H9 (cell line): ENCODE measurements around the gene ZNF200. TPM values are rescaled to one million over a fixed set of nuclear protein-coding genes. Genes with fewer than 3 reads are reported as not detected.

Experiments used
- DNase-seq: peaks from one replicate; pipeline ENCODE4 v3.0.0-alpha.2; 2017
- H2AFZ ChIP-seq: one replicate; pipeline ENCODE4 v1.6.1; 2013; ENCODE audit warnings: mild to moderate bottlenecking, low read length, control low read depth, moderate library complexity
- H2AK5ac ChIP-seq: 2 replicates; pipeline ENCODE4 v1.6.1; 2013; ENCODE audit warnings: low read length, control low read depth, mixed read lengths; ENCODE audit not compliant: insufficient read length
- H2BK120ac ChIP-seq: one replicate; pipeline ENCODE4 v1.6.1; 2013; ENCODE audit warnings: low read depth, mild to moderate bottlenecking, low read length, control low read depth, inconsistent platforms; ENCODE audit not compliant: poor library complexity, severe bottlenecking
- H2BK12ac ChIP-seq: 2 replicates; pipeline ENCODE4 v1.6.1; 2013; ENCODE audit warnings: low read length, control low read depth, mixed read lengths, low read depth; ENCODE audit not compliant: insufficient read length
- H2BK15ac ChIP-seq: 2 replicates; pipeline ENCODE4 v1.6.1; 2013; ENCODE audit warnings: low read depth, low read length, control low read depth
- H2BK20ac ChIP-seq: one replicate; pipeline ENCODE4 v1.6.1; 2013; ENCODE audit warnings: low read depth, mild to moderate bottlenecking, low read length, control low read depth, inconsistent platforms; ENCODE audit not compliant: poor library complexity, severe bottlenecking
- H2BK5ac ChIP-seq: 2 replicates; pipeline ENCODE4 v1.6.1; 2013; ENCODE audit warnings: low read length, control low read depth, mixed read lengths; ENCODE audit not compliant: insufficient read length
- H3K14ac ChIP-seq: 2 replicates; pipeline ENCODE4 v1.6.1; 2013; ENCODE audit warnings: low read length, control low read depth; ENCODE audit not compliant: insufficient read depth
- H3K18ac ChIP-seq: 2 replicates; pipeline ENCODE4 v1.6.1; 2013; ENCODE audit warnings: low read depth, mild to moderate bottlenecking, mixed read lengths, low read length, control low read depth; ENCODE audit not compliant: insufficient read length
- H3K23ac ChIP-seq: 2 replicates; pipeline ENCODE4 v1.6.1; 2013; ENCODE audit warnings: low read length, control low read depth, mixed read lengths, low read depth; ENCODE audit not compliant: insufficient read length
- H3K23me2 ChIP-seq: 2 replicates; pipeline ENCODE4 v1.6.1; 2013; ENCODE audit warnings: low read depth, mild to moderate bottlenecking, mixed read lengths, low read length, control low read depth; ENCODE audit not compliant: insufficient read length, poor library complexity, severe bottlenecking
- H3K27ac ChIP-seq: 2 replicates; pipeline ENCODE4 v1.5.1; 2013; ENCODE audit warnings: low read length, control low read depth, mixed read lengths, low read depth; ENCODE audit not compliant: insufficient read length
- H3K27me3 ChIP-seq: 2 replicates; pipeline ENCODE4 v1.6.1; 2013; ENCODE audit warnings: low read length, control low read depth, inconsistent platforms; ENCODE audit not compliant: insufficient read depth
- H3K4ac ChIP-seq: 2 replicates; pipeline ENCODE4 v1.6.1; 2013; ENCODE audit warnings: low read depth, mild to moderate bottlenecking, control low read depth, inconsistent platforms, low read length, moderate library complexity
- H3K4me1 ChIP-seq: 2 replicates; pipeline ENCODE4 v1.6.1; 2013; ENCODE audit warnings: low read length, control low read depth, inconsistent platforms; ENCODE audit not compliant: insufficient read depth
- H3K4me2 ChIP-seq: 2 replicates; pipeline ENCODE4 v1.6.1; 2013; ENCODE audit warnings: low read length, control low read depth, mixed read lengths; ENCODE audit not compliant: insufficient read length, insufficient read depth
- H3K56ac ChIP-seq: 2 replicates; pipeline ENCODE4 v1.6.1; 2013; ENCODE audit warnings: low read depth, mild to moderate bottlenecking, mixed read lengths, low read length, control low read depth; ENCODE audit not compliant: insufficient read length
- H3K79me1 ChIP-seq: 2 replicates; pipeline ENCODE4 v1.6.1; 2013; ENCODE audit warnings: low read depth, mild to moderate bottlenecking, moderate library complexity, low read length, control low read depth, inconsistent platforms; ENCODE audit not compliant: insufficient read depth, poor library complexity, severe bottlenecking
- H3K79me2 ChIP-seq: 2 replicates; pipeline ENCODE4 v1.6.1; 2013; ENCODE audit warnings: low read length, control low read depth, inconsistent platforms; ENCODE audit not compliant: insufficient read depth
- H3K9ac ChIP-seq: 2 replicates; pipeline ENCODE4 v1.6.1; 2013; ENCODE audit warnings: low read length, control low read depth, mixed read lengths; ENCODE audit not compliant: insufficient read length; ENCODE audit errors: extremely low read depth
- H3K9me3 ChIP-seq: one replicate; pipeline ENCODE4 v1.6.1; 2013; ENCODE audit warnings: low read depth, low read length, inconsistent platforms; ENCODE audit not compliant: control insufficient read depth
- H3T11ph ChIP-seq: one replicate; pipeline ENCODE4 v1.6.1; 2013; ENCODE audit warnings: mild to moderate bottlenecking, low read length, control low read depth, inconsistent platforms
- H4K20me1 ChIP-seq: one replicate; pipeline ENCODE4 v1.6.1; 2013; ENCODE audit not compliant: control insufficient read depth, insufficient read length, insufficient read depth
- H4K5ac ChIP-seq: 2 replicates; pipeline ENCODE4 v1.6.1; 2013; ENCODE audit warnings: low read depth, mild to moderate bottlenecking, mixed read lengths, low read length, control low read depth; ENCODE audit not compliant: insufficient read length
- H4K8ac ChIP-seq: replicated peaks from 2 replicates; pipeline ENCODE4 v1.6.1; 2013; ENCODE audit warnings: low read length, control low read depth, mixed read lengths, low read depth; ENCODE audit not compliant: insufficient read length
- H4K91ac ChIP-seq: 2 replicates; pipeline ENCODE4 v1.6.1; 2013; ENCODE audit warnings: low read depth, mild to moderate bottlenecking, moderate library complexity, mixed read lengths, low read length, control low read depth; ENCODE audit not compliant: insufficient read length
- H3K27ac Mint-ChIP-seq, 3 experiments: 2 replicates in 2 of 3; 3 replicates in 1 of 3; pipeline ENCODE4 v1.8.0; 2020 to 2021; ENCODE audit warnings: mixed read lengths in 3 of 3, mild to moderate bottlenecking in 1 of 3, moderate library complexity in 1 of 3
- H3K27me3 Mint-ChIP-seq: 2 replicates; pipeline ENCODE4 v1.8.0; 2021; ENCODE audit warnings: low read depth, mild to moderate bottlenecking, moderate library complexity, mixed read lengths
- H3K36me3 Mint-ChIP-seq, 3 experiments: 2 replicates in 2 of 3; 3 replicates in 1 of 3; pipeline ENCODE4 v1.8.0; 2020 to 2021; ENCODE audit warnings: low read depth in 3 of 3, mixed read lengths in 3 of 3; ENCODE audit not compliant: insufficient read depth in 1 of 3
- H3K4me1 Mint-ChIP-seq, 2 experiments: 2 replicates each; pipeline ENCODE4 v1.8.0; 2020; ENCODE audit warnings: mixed read lengths in 2 of 2
- H3K4me3 Mint-ChIP-seq, 2 experiments: 2 replicates in 1 of 2; 3 replicates in 1 of 2; pipeline ENCODE4 v1.8.0; 2020 to 2021; ENCODE audit warnings: mild to moderate bottlenecking in 2 of 2, mixed read lengths in 2 of 2, moderate library complexity in 1 of 2
- H3K9me3 Mint-ChIP-seq, 2 experiments: 2 replicates in 1 of 2; 3 replicates in 1 of 2; pipeline ENCODE4 v1.8.0; 2020; ENCODE audit warnings: mild to moderate bottlenecking in 2 of 2, mixed read lengths in 2 of 2, moderate library complexity in 1 of 2
- whole genome bisulfite sequencing: extraction: QIAGEN DNeasy Blood & Tissue Kit; methylation state at CpG from one replicate; pipeline ENCODE4 v1.1.7; 2013; ENCODE audit warnings: missing lambda C conversion rate, low lambda C conversion rate, mixed read lengths; ENCODE audit not compliant: insufficient read length; ENCODE audit errors: extremely low coverage; 5-methylcytosine and 5-hydroxymethylcytosine counted together
- total RNA-seq: library from RNA; stranded (reverse); gene quantifications from 2 replicates; pipeline ENCODE4 v1.2.1, GENCODE V29; 2021
- TF ChIP-seq, protein P1 (sequence below): fragments of 200-600 bp; sonication (generic); conservative IDR thresholded peaks from 3 replicates; pipeline ENCODE4 v1.8.0; 2021; ENCODE audit warnings: antibody characterized with exemption, mild to moderate bottlenecking

The ZNF200 gene
- total RNA-seq, 1 experiment from 2014 or later = 14.9 TPM

DNA sequence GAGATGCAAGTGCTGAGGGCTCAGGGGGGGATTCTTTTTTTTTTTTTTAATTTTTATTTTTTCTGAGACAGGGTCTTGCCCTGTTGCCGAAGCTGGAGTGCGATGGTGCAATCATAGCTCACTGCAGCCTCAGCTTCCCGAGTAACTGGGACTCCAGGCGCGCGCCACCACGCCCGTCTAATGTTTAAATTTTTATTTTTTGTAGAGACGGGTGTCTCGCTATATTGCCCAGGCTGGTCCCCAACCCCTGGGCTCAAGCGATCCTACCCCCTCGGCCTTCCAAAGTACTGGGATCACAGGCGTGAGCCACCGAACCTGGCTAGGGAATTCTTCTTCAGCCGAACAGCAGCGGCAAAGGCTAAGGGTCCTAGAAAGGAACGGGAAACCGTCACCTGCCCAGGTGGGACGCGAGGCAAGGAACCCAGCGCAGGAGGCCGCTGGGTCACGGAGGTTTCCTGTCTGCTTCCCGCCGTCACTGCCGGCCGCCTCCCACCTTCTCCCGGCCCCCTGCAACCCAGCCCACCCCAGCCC lies 60.3 kb downstream of the ZNF200 start:
- H3K27me3 ChIP-seq = no peaks in the 10 kb centered on the region
- Mint-ChIP-seq H3K36me3 (no peaks in the 10 kb centered on the region), H3K4me1 (peaks cover 20 to 21% of the 10 kb centered on the region in 2 experiments), H3K27me3 (peaks cover 62% of the 10 kb centered on the region), H3K9me3 (no peaks in the 10 kb centered on the region; a peak in 1 of 5 replicates), H3K4me3 (peak overlapping the region; percentile 68 to 85), H3K27ac (no peak overlapping the region)
- no peak overlapping the region for H4K91ac ChIP-seq
- TF ChIP-seq, protein P1, sequence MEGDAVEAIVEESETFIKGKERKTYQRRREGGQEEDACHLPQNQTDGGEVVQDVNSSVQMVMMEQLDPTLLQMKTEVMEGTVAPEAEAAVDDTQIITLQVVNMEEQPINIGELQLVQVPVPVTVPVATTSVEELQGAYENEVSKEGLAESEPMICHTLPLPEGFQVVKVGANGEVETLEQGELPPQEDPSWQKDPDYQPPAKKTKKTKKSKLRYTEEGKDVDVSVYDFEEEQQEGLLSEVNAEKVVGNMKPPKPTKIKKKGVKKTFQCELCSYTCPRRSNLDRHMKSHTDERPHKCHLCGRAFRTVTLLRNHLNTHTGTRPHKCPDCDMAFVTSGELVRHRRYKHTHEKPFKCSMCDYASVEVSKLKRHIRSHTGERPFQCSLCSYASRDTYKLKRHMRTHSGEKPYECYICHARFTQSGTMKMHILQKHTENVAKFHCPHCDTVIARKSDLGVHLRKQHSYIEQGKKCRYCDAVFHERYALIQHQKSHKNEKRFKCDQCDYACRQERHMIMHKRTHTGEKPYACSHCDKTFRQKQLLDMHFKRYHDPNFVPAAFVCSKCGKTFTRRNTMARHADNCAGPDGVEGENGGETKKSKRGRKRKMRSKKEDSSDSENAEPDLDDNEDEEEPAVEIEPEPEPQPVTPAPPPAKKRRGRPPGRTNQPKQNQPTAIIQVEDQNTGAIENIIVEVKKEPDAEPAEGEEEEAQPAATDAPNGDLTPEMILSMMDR = no peak
- no peak overlapping the region for H2AK5ac ChIP-seq
- peak overlapping the region; percentile 62 for H3K4me2 ChIP-seq
- DNase-seq = no peak
- no peak overlapping the region for H3K18ac ChIP-seq
- H3K56ac ChIP-seq = no peak overlapping the region
- H4K20me1 ChIP-seq = no peaks in the 10 kb centered on the region
- no peak overlapping the region for H2BK15ac ChIP-seq
- no peak overlapping the region for H2BK5ac ChIP-seq
- no peaks in the 10 kb centered on the region for H3K79me1 ChIP-seq
- H2BK120ac ChIP-seq = no peak overlapping the region
- no peak overlapping the region for H4K8ac ChIP-seq
- H3K4ac ChIP-seq = no peak overlapping the region
- H2AFZ ChIP-seq = no peak overlapping the region
- no peaks in the 10 kb centered on the region for H3K79me2 ChIP-seq
- H3K9me3 ChIP-seq = no peaks in the 10 kb centered on the region
- H4K5ac ChIP-seq = no peak overlapping the region
- no peak overlapping the region for H3T11ph ChIP-seq
- no peak overlapping the region for H3K27ac ChIP-seq
- no CpG with 5 or more reads among the region's 28 CpGs for WGBS
- H3K9ac ChIP-seq = no peak overlapping the region
- H3K14ac ChIP-seq = no peak overlapping the region
- no peak overlapping the region for H2BK12ac ChIP-seq
- peaks cover 12% of the 10 kb centered on the region for H3K23me2 ChIP-seq
- no peak overlapping the region for H3K23ac ChIP-seq
- no peaks in the 10 kb centered on the region for H3K4me1 ChIP-seq
- H2BK20ac ChIP-seq = no peak overlapping the region
